Ovary (tissue), 3 donors: ENCODE measurements around the gene CLDN19.

Experiments used
- EP300 ChIP-seq: sonication (generic); formaldehyde crosslinking; IDR thresholded peaks from one replicate; pipeline ENCODE4 v1.6.1; 2017; ENCODE audit warnings: antibody characterized with exemption
- POLR2A ChIP-seq: fragments of 450-650 bp; IDR thresholded peaks from one replicate; pipeline ENCODE4 v1.6.1; 2017; ENCODE audit warnings: antibody characterized with exemption, mild to moderate bottlenecking, moderate library complexity
- TF ChIP-seq, protein P1 (sequence below), 3 donors: fragments of 450-650 bp in 2 of 3; fragments of 200-600 bp in 1 of 3; IDR thresholded peaks; one replicate each; pipeline versions ENCODE4 v1.5.1 to v1.8.0; 2016 to 2022; ENCODE audit warnings: antibody characterized with exemption in 3 of 3, mild to moderate bottlenecking in 1 of 3
- donor health status: DM: no; HTN: no; CAD: no.

DNA sequence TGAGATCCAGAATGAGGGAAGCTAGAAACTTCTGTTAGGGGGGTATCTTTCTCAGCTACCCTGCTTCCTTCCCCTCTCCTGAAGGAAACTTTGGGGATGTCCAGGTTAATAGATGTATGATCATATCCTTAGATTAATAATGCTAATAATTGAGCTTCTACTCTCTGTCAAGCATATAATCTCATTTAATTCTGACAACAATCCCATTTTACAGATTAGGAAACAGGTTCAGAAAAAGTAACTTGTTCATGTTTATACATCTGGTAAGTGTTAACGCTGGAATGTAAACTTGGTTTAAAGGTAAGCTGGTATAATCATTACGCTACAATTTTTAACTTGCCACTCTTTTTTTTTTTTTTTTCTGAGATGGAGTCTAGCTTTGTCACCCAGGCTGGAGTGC is 43.1 kb upstream of the CLDN19 start:
- TF ChIP-seq, protein P1, sequence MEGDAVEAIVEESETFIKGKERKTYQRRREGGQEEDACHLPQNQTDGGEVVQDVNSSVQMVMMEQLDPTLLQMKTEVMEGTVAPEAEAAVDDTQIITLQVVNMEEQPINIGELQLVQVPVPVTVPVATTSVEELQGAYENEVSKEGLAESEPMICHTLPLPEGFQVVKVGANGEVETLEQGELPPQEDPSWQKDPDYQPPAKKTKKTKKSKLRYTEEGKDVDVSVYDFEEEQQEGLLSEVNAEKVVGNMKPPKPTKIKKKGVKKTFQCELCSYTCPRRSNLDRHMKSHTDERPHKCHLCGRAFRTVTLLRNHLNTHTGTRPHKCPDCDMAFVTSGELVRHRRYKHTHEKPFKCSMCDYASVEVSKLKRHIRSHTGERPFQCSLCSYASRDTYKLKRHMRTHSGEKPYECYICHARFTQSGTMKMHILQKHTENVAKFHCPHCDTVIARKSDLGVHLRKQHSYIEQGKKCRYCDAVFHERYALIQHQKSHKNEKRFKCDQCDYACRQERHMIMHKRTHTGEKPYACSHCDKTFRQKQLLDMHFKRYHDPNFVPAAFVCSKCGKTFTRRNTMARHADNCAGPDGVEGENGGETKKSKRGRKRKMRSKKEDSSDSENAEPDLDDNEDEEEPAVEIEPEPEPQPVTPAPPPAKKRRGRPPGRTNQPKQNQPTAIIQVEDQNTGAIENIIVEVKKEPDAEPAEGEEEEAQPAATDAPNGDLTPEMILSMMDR (IDR thresholded peaks at IDR 0.05) = no peak
- TF ChIP-seq POLR2A (no peak), EP300 (no peak)
